Endodermal cell (in vitro differentiated cells): Measurements from ENCODE around the gene MSGN1. TPM values are rescaled to one million over a fixed set of nuclear protein-coding genes. Genes with fewer than 3 reads are reported as not detected.

Source experiments
- DNase-seq: peaks from one replicate; pipeline ENCODE4 v3.0.0-alpha.2; 2017
- H3K27ac ChIP-seq: 2 replicates; pipeline ENCODE4 v1.5.1; 2013; ENCODE audit warnings: mild to moderate bottlenecking, low read depth, low read length, moderate library complexity
- H3K27me3 ChIP-seq: 2 replicates; pipeline ENCODE4 v1.6.1; 2013; ENCODE audit warnings: mild to moderate bottlenecking, low read length, moderate library complexity; ENCODE audit not compliant: insufficient read depth, control insufficient read depth, poor library complexity, severe bottlenecking
- H3K36me3 ChIP-seq: 2 replicates; pipeline ENCODE4 v1.7.0; 2013; ENCODE audit warnings: mild to moderate bottlenecking, low read length, moderate library complexity; ENCODE audit not compliant: control insufficient read depth, insufficient read depth
- H3K4me1 ChIP-seq: one replicate; pipeline ENCODE4 v1.7.0; 2013; ENCODE audit warnings: low read length; ENCODE audit not compliant: control insufficient read depth, insufficient read depth
- H3K4me3 ChIP-seq: 2 replicates; pipeline ENCODE4 v1.5.1; 2013; ENCODE audit warnings: mild to moderate bottlenecking, low read length, moderate library complexity
- H3K9ac ChIP-seq: 2 replicates; pipeline ENCODE4 v1.6.1; 2013; ENCODE audit warnings: mild to moderate bottlenecking, low read length, moderate library complexity; ENCODE audit not compliant: poor library complexity, severe bottlenecking; ENCODE audit errors: extremely low read depth
- H3K9me3 ChIP-seq: 2 replicates; pipeline ENCODE4 v1.6.1; 2013; ENCODE audit warnings: mild to moderate bottlenecking, low read length, moderate library complexity; ENCODE audit not compliant: control insufficient read depth
- H3K27ac Mint-ChIP-seq: 2 replicates; pipeline ENCODE4 v1.8.0; 2020; ENCODE audit warnings: mixed read lengths
- H3K27me3 Mint-ChIP-seq: 2 replicates; pipeline ENCODE4 v1.8.0; 2021; ENCODE audit warnings: mild to moderate bottlenecking, mixed read lengths; ENCODE audit not compliant: insufficient read depth
- H3K36me3 Mint-ChIP-seq: 2 replicates; pipeline ENCODE4 v1.8.0; 2020; ENCODE audit warnings: low read depth, mixed read lengths
- H3K4me1 Mint-ChIP-seq: 2 replicates; pipeline ENCODE4 v1.8.0; 2020; ENCODE audit warnings: mixed read lengths
- H3K4me3 Mint-ChIP-seq: 2 replicates; pipeline ENCODE4 v1.8.0; 2020; ENCODE audit warnings: mild to moderate bottlenecking, moderate library complexity, mixed read lengths
- H3K9me3 Mint-ChIP-seq: 2 replicates; pipeline ENCODE4 v1.8.0; 2020; ENCODE audit warnings: mild to moderate bottlenecking, mixed read lengths
- CTCF ChIP-seq: fragments of 200-600 bp; sonication (generic); conservative IDR thresholded peaks from 2 replicates; pipeline ENCODE4 v1.5.0; 2021; ENCODE audit warnings: antibody characterized with exemption, mild to moderate bottlenecking
- WGBS, 2 experiments: methylation state at CpG; one replicate each; pipeline versions ENCODE4 v1.1.5 to v1.1.7; 2013; ENCODE audit warnings: missing lambda C conversion rate in 2 of 2, mixed read lengths in 1 of 2; ENCODE audit not compliant: insufficient coverage in 1 of 2, insufficient read length in 1 of 2; 5-methylcytosine and 5-hydroxymethylcytosine counted together
- total RNA-seq, 2 donors: library from RNA; stranded (reverse); fragmentation: NEBNext Ultra II Directional in 1 of 2; extraction: Animal tissue kit (Norgen Biotek cat#: 25700) in 1 of 2; gene quantifications; 2 replicates in 1 of 2; 3 replicates in 1 of 2; pipeline ENCODE4 v1.2.1, GENCODE V29; 2021

The MSGN1 gene
- total RNA-seq, 2 donors from 2014 or later = not detected

GRCh38 chr2:17793296-17793695 lies 23.0 kb upstream of the MSGN1 start:
- H3K36me3 ChIP-seq = no peaks in the 10 kb centered on the region

GRCh38 chr2:17793803-17794354 lies 22.4 kb upstream of the MSGN1 start:
- 81 to 86% methylated on average over 4 to 6 of the region's 6 CpGs for WGBS, 2 experiments
- Histone ChIP-seq H3K9ac (no peak overlapping the region), H3K4me3 (no peak overlapping the region), H3K36me3 (no peaks in the 10 kb centered on the region), H3K27ac (no peak overlapping the region), H3K9me3 (no peaks in the 10 kb centered on the region), H3K27me3 (peaks cover 34% of the 10 kb centered on the region), H3K4me1 (no peaks in the 10 kb centered on the region)
- no peak for TF ChIP-seq CTCF
- Mint-ChIP-seq H3K27ac (no peak overlapping the region), H3K9me3 (no peaks in the 10 kb centered on the region), H3K27me3 (peaks cover 63% of the 10 kb centered on the region), H3K36me3 (no peaks in the 10 kb centered on the region), H3K4me3 (no peak overlapping the region), H3K4me1 (peaks cover 40% of the 10 kb centered on the region)
- no peak for DNase-seq

More at GRCh38 chr2:17793296-17793695, 23.0 kb upstream of the MSGN1 start:
- Mint-ChIP-seq H3K9me3 (no peaks in the 10 kb centered on the region), H3K36me3 (no peaks in the 10 kb centered on the region), H3K27me3 (peaks cover 63% of the 10 kb centered on the region), H3K27ac (no peak overlapping the region), H3K4me1 (peaks cover 46% of the 10 kb centered on the region), H3K4me3 (no peak overlapping the region)
- DNase-seq = no peak
- Histone ChIP-seq H3K9me3 (no peaks in the 10 kb centered on the region), H3K4me1 (no peaks in the 10 kb centered on the region), H3K27me3 (peaks cover 40% of the 10 kb centered on the region), H3K27ac (no peak overlapping the region), H3K4me3 (no peak overlapping the region), H3K9ac (no peak overlapping the region)
- no peak for TF ChIP-seq CTCF
- 88 to 94% methylated on average over 4 of the region's 4 CpGs for WGBS, 2 experiments

GRCh38 chr2:17795309-17795708 lies 21.0 kb upstream of the MSGN1 start:
- H3K27me3 Mint-ChIP-seq = peaks cover 62% of the 10 kb centered on the region
- Histone ChIP-seq H3K27me3 (peaks cover 27% of the 10 kb centered on the region), H3K27ac (no peak overlapping the region), H3K9me3 (no peaks in the 10 kb centered on the region), H3K36me3 (no peaks in the 10 kb centered on the region), H3K9ac (no peak overlapping the region), H3K4me1 (no peaks in the 10 kb centered on the region), H3K4me3 (no peak overlapping the region)
- DNase-seq = no peak
- no peak overlapping the region for H3K27ac Mint-ChIP-seq
- WGBS, 2 experiments = 90 to 97% methylated on average over 3 to 5 of the region's 5 CpGs
- no peak overlapping the region for H3K4me3 Mint-ChIP-seq
- no peak for TF ChIP-seq CTCF
- no peaks in the 10 kb centered on the region for H3K9me3 Mint-ChIP-seq
- no peaks in the 10 kb centered on the region for H3K36me3 Mint-ChIP-seq
- peaks cover 37% of the 10 kb centered on the region for H3K4me1 Mint-ChIP-seq
